GM23248 (cell line): ENCODE results near the gene KLHL36. TPM values are rescaled to one million over a fixed set of nuclear protein-coding genes. Genes with fewer than 3 reads are reported as not detected.

ENCODE experiments used
- DNase-seq: peaks from one replicate; pipeline ENCODE4 v3.0.0-alpha.2; 2015
- H2AFZ ChIP-seq: fragments of 200-600 bp; sonication (generic); 2 replicates; pipeline ENCODE4 v1.6.1; 2016; ENCODE audit warnings: antibody characterized with exemption
- H3F3A ChIP-seq: fragments of 200-600 bp; sonication (generic); 2 replicates; pipeline ENCODE4 v1.6.1; 2016; ENCODE audit warnings: mild to moderate bottlenecking, antibody characterized with exemption, mixed run types; ENCODE audit not compliant: insufficient read depth
- H3K27ac ChIP-seq: fragments of 200-600 bp; sonication (generic); 2 replicates; pipeline ENCODE4 v1.5.1; 2016; ENCODE audit warnings: mild to moderate bottlenecking
- H3K27me3 ChIP-seq: fragments of 200-600 bp; sonication (generic); replicated peaks from 2 replicates; pipeline ENCODE4 v1.6.1; 2016; ENCODE audit warnings: mild to moderate bottlenecking; ENCODE audit not compliant: insufficient read depth
- H3K36me3 ChIP-seq: fragments of 200-600 bp; sonication (generic); 2 replicates; pipeline ENCODE4 v1.6.1; 2016; ENCODE audit warnings: low read depth, mild to moderate bottlenecking
- H3K4me1 ChIP-seq: fragments of 200-600 bp; sonication (generic); 2 replicates; pipeline ENCODE4 v1.6.1; 2016; ENCODE audit warnings: mild to moderate bottlenecking; ENCODE audit not compliant: insufficient read depth
- H3K4me2 ChIP-seq: fragments of 200-600 bp; sonication (generic); one replicate; pipeline ENCODE4 v1.6.1; 2016; ENCODE audit warnings: mild to moderate bottlenecking; ENCODE audit not compliant: unreplicated experiment
- H3K4me3 ChIP-seq: fragments of 200-600 bp; sonication (generic); 2 replicates; pipeline ENCODE4 v1.5.1; 2016; ENCODE audit warnings: mild to moderate bottlenecking
- H3K79me2 ChIP-seq: fragments of 200-600 bp; sonication (generic); 2 replicates; pipeline ENCODE4 v1.6.1; 2016; ENCODE audit warnings: mild to moderate bottlenecking; ENCODE audit not compliant: insufficient read depth
- H3K9ac ChIP-seq: fragments of 200-600 bp; sonication (generic); 2 replicates; pipeline ENCODE4 v1.6.1; 2016; ENCODE audit warnings: mild to moderate bottlenecking
- H3K9me2 ChIP-seq: fragments of 200-600 bp; sonication (generic); 2 replicates; pipeline ENCODE4 v1.6.1; 2016; ENCODE audit warnings: mixed run types, mild to moderate bottlenecking, moderate library complexity; ENCODE audit not compliant: insufficient read depth
- H3K9me3 ChIP-seq: fragments of 200-600 bp; sonication (generic); one replicate; pipeline ENCODE4 v1.6.1; 2017; ENCODE audit warnings: low read depth
- H4K20me1 ChIP-seq: fragments of 200-600 bp; sonication (generic); 2 replicates; pipeline ENCODE4 v1.6.0; 2016; ENCODE audit not compliant: insufficient read depth
- EZH2 ChIP-seq: fragments of 200-600 bp; sonication (generic); IDR thresholded peaks from 2 replicates; pipeline ENCODE4 v1.6.1; 2018; ENCODE audit warnings: antibody characterized with exemption, mild to moderate bottlenecking; ENCODE audit not compliant: insufficient read depth, poor library complexity, severe bottlenecking
- EZH2phosphoT487 ChIP-seq: fragments of 200-600 bp; sonication (generic); IDR thresholded peaks from 2 replicates; pipeline ENCODE4 v1.6.1; 2018; ENCODE audit warnings: antibody characterized with exemption, moderate library complexity, mild to moderate bottlenecking, low read depth; ENCODE audit not compliant: insufficient read depth
- WGBS, 2 experiments: methylation state at CpG; one replicate each; pipeline ENCODE4 v1.1.6; 2015 to 2017; ENCODE audit warnings: low lambda C conversion rate in 2 of 2, low coverage in 1 of 2; ENCODE audit errors: missing lambda C conversion rate in 2 of 2; 5-methylcytosine and 5-hydroxymethylcytosine counted together
- in situ Hi-C: fragments of 300-500 bp; cut with MboI; formaldehyde crosslinking; loops from 2 replicates; pipeline ENCODE4 v1.15.0; 2020
- polyA plus RNA-seq: library from polyadenylated mRNA; unstranded; fragments of >200 nt; fragmentation: Nextera tagmentation; extraction: Ambion mirVana; gene quantifications from 2 replicates; pipeline ENCODE4 v1.2.1, GENCODE V29; 2016
- total RNA-seq: library from RNA; depleted of rRNA; stranded (reverse); fragments of >200 nt; shearing (Covaris generic); gene quantifications from 2 replicates; pipeline ENCODE4 v1.2.3, GENCODE V29; 2014

The KLHL36 gene
- total and polyA plus RNA-seq, 2 experiments from 2014 or later: 18.1 to 83.9 TPM

GRCh38 chr16:84659656-84660300 is 11.5 kb downstream of the KLHL36 start:
- Histone ChIP-seq H3K4me2 (no peak overlapping the region), H3K9me3 (no peaks in the 10 kb centered on the region), H3K9ac (no peak overlapping the region), H3K79me2 (peaks cover 30% of the 10 kb centered on the region), H3K9me2 (no peaks in the 10 kb centered on the region), H3K4me1 (0 out of 2 replicates have a peak, but pooled peaks cover 3% of the 10 kb centered on the region), H2AFZ (no peak overlapping the region), H4K20me1 (no peaks in the 10 kb centered on the region), H3K36me3 (peaks cover 45% of the 10 kb centered on the region; the same call in 1 of the 2 replicates), H3K27me3 (no peaks in the 10 kb centered on the region), H3F3A (no peaks in the 10 kb centered on the region), H3K4me3 (no peak overlapping the region), H3K27ac (no peak overlapping the region)
- 94 to 95% methylated on average over 27 of the region's 27 CpGs for WGBS, 2 experiments
- DNase-seq: no peak
- in situ Hi-C loops: no loop called here
- TF ChIP-seq EZH2phosphoT487 (no peak), EZH2 (no peak)

DNA sequence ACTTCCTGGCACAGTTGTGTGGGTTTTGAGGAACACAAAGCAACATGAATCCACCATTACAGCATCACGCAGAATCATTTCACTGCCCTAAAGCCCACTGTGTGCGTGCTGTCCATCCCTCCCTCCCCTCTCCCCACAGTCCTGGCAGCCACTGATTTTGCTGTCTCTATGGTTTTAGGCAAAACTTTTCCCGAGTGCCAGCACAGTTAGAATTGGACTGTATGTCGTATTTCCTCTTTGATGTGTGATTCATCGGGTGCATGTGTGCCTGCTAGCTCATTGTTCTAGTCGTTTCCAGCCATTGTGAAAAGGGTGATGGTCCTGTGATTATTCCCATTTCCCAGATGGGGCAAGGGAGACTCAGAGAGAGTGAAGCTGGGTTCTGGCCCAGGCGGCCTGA is 12.7 kb downstream of the KLHL36 start:
- Histone ChIP-seq H3K27ac (no peak overlapping the region), H4K20me1 (no peaks in the 10 kb centered on the region), H3K9me3 (no peaks in the 10 kb centered on the region), H3K27me3 (no peaks in the 10 kb centered on the region), H3K4me1 (0 out of 2 replicates have a peak, but pooled peaks cover 3% of the 10 kb centered on the region), H3K9ac (peak overlapping the region; percentile 17; the same call in 1 of the 2 replicates), H3F3A (no peaks in the 10 kb centered on the region), H3K36me3 (peaks cover 47% of the 10 kb centered on the region; the same call in 1 of the 2 replicates), H2AFZ (no peak overlapping the region), H3K79me2 (peaks cover 20% of the 10 kb centered on the region), H3K4me3 (no peak overlapping the region), H3K9me2 (no peaks in the 10 kb centered on the region), H3K4me2 (no peak overlapping the region)
- 51 to 55% methylated on average over 7 of the region's 7 CpGs for WGBS, 2 experiments
- TF ChIP-seq EZH2phosphoT487 (no peak), EZH2 (no peak)
- DNase-seq: peak; percentile 46
- in situ Hi-C loops: no loop called here

DNA sequence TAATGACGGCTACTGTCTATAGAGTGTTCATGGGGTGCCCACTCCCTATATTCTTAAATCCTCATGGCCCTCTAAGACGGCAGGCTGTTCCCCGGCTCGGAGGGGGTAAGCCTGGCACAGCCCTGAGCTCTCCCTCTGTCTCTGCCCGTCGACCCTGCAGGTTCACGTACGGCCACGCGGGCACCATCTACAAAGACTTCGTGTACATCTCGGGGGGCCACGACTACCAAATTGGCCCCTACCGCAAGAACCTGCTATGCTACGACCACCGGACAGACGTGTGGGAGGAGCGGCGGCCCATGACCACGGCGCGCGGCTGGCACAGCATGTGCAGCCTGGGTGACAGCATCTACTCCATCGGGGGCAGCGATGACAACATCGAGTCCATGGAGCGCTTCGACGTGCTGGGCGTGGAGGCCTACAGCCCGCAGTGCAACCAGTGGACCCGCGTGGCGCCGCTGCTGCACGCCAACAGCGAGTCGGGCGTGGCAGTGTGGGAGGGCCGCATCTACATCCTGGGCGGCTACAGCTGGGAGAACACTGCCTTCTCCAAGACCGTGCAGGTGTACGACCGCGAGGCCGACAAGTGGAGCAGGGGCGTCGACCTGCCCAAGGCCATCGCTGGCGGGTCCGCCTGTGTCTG is 13.2 kb downstream of the KLHL36 start:
- no peaks in the 10 kb centered on the region for H3K9me2 ChIP-seq
- no peaks in the 10 kb centered on the region for H4K20me1 ChIP-seq
- H3F3A ChIP-seq: no peaks in the 10 kb centered on the region
- in situ Hi-C loops: no loop called here
- no peak overlapping the region for H3K9ac ChIP-seq
- peaks cover 47% of the 10 kb centered on the region; the same call in 1 of the 2 replicates for H3K36me3 ChIP-seq
- 98% methylated on average over 50 to 51 of the region's 51 CpGs for WGBS, 2 experiments
- H3K4me2 ChIP-seq: no peak overlapping the region
- H3K4me1 ChIP-seq: 0 out of 2 replicates have a peak, but pooled peaks cover 3% of the 10 kb centered on the region
- TF ChIP-seq EZH2: no peak
- no peak for TF ChIP-seq EZH2phosphoT487
- no peak overlapping the region for H3K4me3 ChIP-seq
- DNase-seq: no peak
- H3K27ac ChIP-seq: no peak overlapping the region
- H3K9me3 ChIP-seq: no peaks in the 10 kb centered on the region
- H3K79me2 ChIP-seq: peaks cover 17% of the 10 kb centered on the region; the same call in 1 of the 2 replicates
- no peaks in the 10 kb centered on the region for H3K27me3 ChIP-seq
- no peak overlapping the region for H2AFZ ChIP-seq

DNA sequence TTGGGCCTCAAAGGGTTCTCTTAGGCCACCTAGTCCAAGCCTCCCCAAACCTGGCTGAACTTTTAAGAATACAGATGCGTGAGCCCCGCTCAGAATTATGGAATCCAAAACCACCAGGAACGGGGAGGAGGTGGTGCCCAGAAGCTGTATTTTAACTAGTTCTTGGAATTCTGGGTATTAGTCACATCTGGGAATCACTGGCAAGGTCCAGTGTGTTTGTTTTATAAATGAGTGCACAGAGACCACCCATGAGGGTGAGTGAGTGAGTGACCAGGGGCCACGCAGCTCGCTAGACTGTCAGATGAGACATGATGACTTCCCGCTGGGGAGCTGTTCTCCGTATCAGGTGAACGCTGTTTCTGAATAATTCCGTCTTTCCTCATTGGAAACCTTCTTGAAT is 14.2 kb downstream of the KLHL36 start:
- H3K4me1 ChIP-seq: 0 out of 2 replicates have a peak, but pooled peaks cover 3% of the 10 kb centered on the region
- peaks cover 43% of the 10 kb centered on the region; the same call in 1 of the 2 replicates for H3K36me3 ChIP-seq

More for the DNA sequence above, 14.2 kb downstream of the KLHL36 start:
- TF ChIP-seq EZH2phosphoT487: no peak
- no peak for TF ChIP-seq EZH2
- no peak overlapping the region for H3K4me2 ChIP-seq
- H3F3A ChIP-seq: no peaks in the 10 kb centered on the region
- 93 to 95% methylated on average over 9 of the region's 9 CpGs for WGBS, 2 experiments
- no peak overlapping the region for H2AFZ ChIP-seq
- H3K27me3 ChIP-seq: no peaks in the 10 kb centered on the region
- H3K9me3 ChIP-seq: no peaks in the 10 kb centered on the region
- H3K4me3 ChIP-seq: no peak overlapping the region
- DNase-seq: no peak
- no peak overlapping the region for H3K27ac ChIP-seq
- in situ Hi-C loops: no loop called here
- no peaks in the 10 kb centered on the region for H4K20me1 ChIP-seq
- H3K9ac ChIP-seq: no peak overlapping the region
- no peaks in the 10 kb centered on the region for H3K9me2 ChIP-seq
- peaks cover 17% of the 10 kb centered on the region; the same call in 1 of the 2 replicates for H3K79me2 ChIP-seq
